Kidney (tissue), 14 donors: Measurements from ENCODE around the gene HNF4A. TPM values are rescaled to one million over a fixed set of nuclear protein-coding genes. Genes with fewer than 3 reads are reported as not detected.

Experiments used
- DNase-seq, 5 donors: peaks; one replicate each; pipeline ENCODE4 v3.0.0-alpha.2; 2013 to 2020
- FAIRE-seq: peaks from 2 replicates; lab custom pipeline; 2012; peaks lifted over from hg19 to GRCh38; lab: Jason Lieb, UNC
- H3K27ac ChIP-seq, 2 donors: one replicate each; pipeline ENCODE4 v1.7.0; 2013; ENCODE audit warnings: low read depth in 2 of 2, low read length in 2 of 2, inconsistent platforms in 1 of 2
- H3K27me3 ChIP-seq: one replicate; pipeline ENCODE4 v1.7.1; 2013; ENCODE audit warnings: low read length, inconsistent platforms; ENCODE audit not compliant: control insufficient read depth, insufficient read depth
- H3K36me3 ChIP-seq, 3 donors: one replicate each; pipeline versions ENCODE4 v1.7.0 to v1.7.1; 2013; ENCODE audit warnings: low read length in 3 of 3, control low read depth in 1 of 3, inconsistent platforms in 1 of 3; ENCODE audit not compliant: insufficient read depth in 3 of 3, control insufficient read depth in 2 of 3
- H3K4me1 ChIP-seq, 3 donors: one replicate each; pipeline versions ENCODE4 v1.7.0 to v1.7.1; 2013; ENCODE audit warnings: low read length in 3 of 3, inconsistent platforms in 1 of 3, low read depth in 1 of 3; ENCODE audit not compliant: control insufficient read depth in 2 of 3, insufficient read depth in 2 of 3
- H3K4me3 ChIP-seq, 3 donors: one replicate each; pipeline versions ENCODE4 v1.7.0 to v1.8.1; 2013; ENCODE audit warnings: low read length in 3 of 3, control low read depth in 1 of 3, inconsistent platforms in 1 of 3
- H3K9ac ChIP-seq, 3 donors: one replicate each; pipeline versions ENCODE4 v1.7.0 to v1.7.1; 2013; ENCODE audit warnings: low read length in 3 of 3, control low read depth in 1 of 3, inconsistent platforms in 1 of 3
- H3K9me3 ChIP-seq, 3 donors: one replicate each; pipeline versions ENCODE4 v1.7.0 to v1.7.1; 2013; ENCODE audit warnings: low read length in 3 of 3, control low read depth in 1 of 3, inconsistent platforms in 1 of 3; ENCODE audit not compliant: control insufficient read depth in 2 of 3, insufficient read depth in 1 of 3
- CTCF ChIP-seq: IDR thresholded peaks from 3 replicates; pipeline ENCODE4 v1.5.1; 2012; ENCODE audit warnings: mild to moderate bottlenecking, moderate library complexity, borderline replicate concordance; ENCODE audit not compliant: insufficient read depth; ENCODE audit errors: extremely low read depth
- intact Hi-C: fragments of 100-400 bp; cut with DNase I; formaldehyde crosslinking; loops from one replicate; pipeline ENCODE4 v1.11.1; 2022
- polyA plus RNA-seq: library from polyadenylated mRNA; stranded (reverse); fragments of 350-450 nt; fragmentation: Illumina TruSeq; extraction: RNeasy Lipid Tissue Mini Kit (QIAGEN cat#74804); gene quantifications from one replicate; pipeline ENCODE4 v1.2.3, GENCODE V29; 2014; ENCODE audit warnings: low read depth, low replicate concordance; ENCODE audit not compliant: insufficient read depth
- total RNA-seq: library from RNA; stranded (reverse); fragmentation: NEBNext Ultra II Directional; extraction: Animal tissue kit (Norgen Biotek cat#: 25700); gene quantifications from one replicate; pipeline ENCODE4 v1.2.1, GENCODE V29; 2021
- donor health status: control.
- donor health status: control.
- donor health status: control.
- donor health status: control.
- donor health status: control.
- donor health status: DM: yes; HTN: yes; CAD: no.
- donor health status: Normal renal cell carcinoma (clear cell type).

The HNF4A gene
- total and polyA plus RNA-seq, 2 donors from 2014 or later = 26.0 to 42.1 TPM

GRCh38 chr20:44364068-44364467, 8.6 kb downstream of the HNF4A start:
- intact Hi-C loops = no loop called here
- DNase-seq (no peak), FAIRE-seq (no peak)
- no peak overlapping the region for H3K27ac ChIP-seq
- H3K4me1 ChIP-seq = no peaks in the 10 kb centered on the region
- no peaks in the 10 kb centered on the region for H3K9me3 ChIP-seq
- H3K4me3 ChIP-seq = no peak overlapping the region
- TF ChIP-seq CTCF = no peak
- no peak overlapping the region for H3K9ac ChIP-seq
- H3K27me3 ChIP-seq = no peaks in the 10 kb centered on the region
- peaks cover 0 to 3% (median 0%) of the 10 kb centered on the region in 3 donors for H3K36me3 ChIP-seq

- Histone ChIP-seq H3K9ac (no peak overlapping the region), H3K4me3 (no peak overlapping the region), H3K27ac (no peak overlapping the region), H3K36me3 (peaks cover 0 to 3% (median 0%) of the 10 kb centered on the region in 3 donors), H3K27me3 (no peaks in the 10 kb centered on the region), H3K4me1 (no peaks in the 10 kb centered on the region), H3K9me3 (no peaks in the 10 kb centered on the region)
- TF ChIP-seq CTCF = no peak
- no peak for DNase-seq
- no peak for FAIRE-seq
- intact Hi-C loops = no loop called here
Observed at GRCh38 chr20:44364780-44365179, 9.3 kb downstream of the HNF4A start.

- DNase-seq = no peak
- H3K4me1 ChIP-seq = no peaks in the 10 kb centered on the region
- intact Hi-C loops = no loop called here
- no peaks in the 10 kb centered on the region for H3K27me3 ChIP-seq
- H3K4me3 ChIP-seq = no peak overlapping the region
- no peaks in the 10 kb centered on the region for H3K36me3 ChIP-seq
- H3K9ac ChIP-seq = no peak overlapping the region
- no peak overlapping the region for H3K27ac ChIP-seq
- H3K9me3 ChIP-seq = no peaks in the 10 kb centered on the region
- no peak for TF ChIP-seq CTCF
- FAIRE-seq = no peak
Observed at GRCh38 chr20:44367746-44368145, 12.2 kb downstream of the HNF4A start.

GRCh38 chr20:44370639-44371218, 15.2 kb downstream of the HNF4A start:
- no peak for DNase-seq
- no peak for FAIRE-seq

More at GRCh38 chr20:44370639-44371218, 15.2 kb downstream of the HNF4A start:
- Histone ChIP-seq H3K9me3 (no peaks in the 10 kb centered on the region), H3K27me3 (no peaks in the 10 kb centered on the region), H3K36me3 (no peaks in the 10 kb centered on the region), H3K4me3 (no peak overlapping the region), H3K9ac (no peak overlapping the region), H3K27ac (no peak overlapping the region), H3K4me1 (no peaks in the 10 kb centered on the region)
- TF ChIP-seq CTCF = no peak
- intact Hi-C loops = no loop called here
